ENCODE data around the gene WAC. TPM values are rescaled to one million over a fixed set of nuclear protein-coding genes. Genes with fewer than 3 reads are reported as not detected.
"Not testable (repeated sequence)": the region's sequence is repeated elsewhere in the genome, so short reads cannot be mapped to it uniquely, and the experiment has no call there.

WAC gene
- 41.1 TPM in 2 replicates for total RNA-seq (2014; rRNA removed; shearing (Covaris generic))

- peak; percentile 79 for DNase-seq (ENCODE audit: low read depth)
Measured at GRCh38 chr10:28532337-28533185, at the start of gene WAC. TSS of gene WAC (plus strand) at chr10:28533118. CDS start at chr10:28533580, 462 bp downstream.

GRCh38 chr10:28489206-28489605 lies 43.7 kb upstream of the WAC start:
- no peak for DNase-seq (ENCODE audit: low read depth)

- DNase-seq (ENCODE audit: low read depth) = not testable (repeated sequence)
Measured at GRCh38 chr10:28490256-28490865, 42.6 kb upstream of the WAC start.

GRCh38 chr10:28492116-28492920 lies 40.6 kb upstream of the WAC start:
- peak; percentile 51 for DNase-seq (ENCODE audit: low read depth)

- no peak for DNase-seq (ENCODE audit: low read depth)
Measured at GRCh38 chr10:28494420-28494819, 38.5 kb upstream of the WAC start.

- DNase-seq (ENCODE audit: low read depth) = no peak
Measured at GRCh38 chr10:28495084-28495483, 37.8 kb upstream of the WAC start.

GRCh38 chr10:28496017-28496416 lies 36.9 kb upstream of the WAC start:
- no peak for DNase-seq (ENCODE audit: low read depth)

GRCh38 chr10:28496481-28496961 lies 36.4 kb upstream of the WAC start:
- DNase-seq (ENCODE audit: low read depth) = peak; percentile 46

GRCh38 chr10:28497313-28498126 lies 35.4 kb upstream of the WAC start:
- no peak for DNase-seq (ENCODE audit: low read depth)

GRCh38 chr10:28500203-28500602 lies 32.7 kb upstream of the WAC start:
- not testable (repeated sequence) for DNase-seq (ENCODE audit: low read depth)

GRCh38 chr10:28503114-28503513 lies 29.8 kb upstream of the WAC start:
- no peak for DNase-seq (ENCODE audit: low read depth)

GRCh38 chr10:28505359-28505959 lies 27.5 kb upstream of the WAC start:
- no peak for DNase-seq (ENCODE audit: low read depth)

GRCh38 chr10:28508304-28508925 lies 24.5 kb upstream of the WAC start:
- no peak for DNase-seq (ENCODE audit: low read depth)

GRCh38 chr10:28509286-28509685 lies 23.6 kb upstream of the WAC start:
- DNase-seq (ENCODE audit: low read depth) = no peak

GRCh38 chr10:28514648-28515047 lies 18.3 kb upstream of the WAC start:
- DNase-seq (ENCODE audit: low read depth) = no peak

- no peak for DNase-seq (ENCODE audit: low read depth)
Measured at GRCh38 chr10:28520346-28520745, 12.6 kb upstream of the WAC start.

- DNase-seq (ENCODE audit: low read depth) = peak; percentile 32
Measured at GRCh38 chr10:28520828-28521227, 12.1 kb upstream of the WAC start.

GRCh38 chr10:28521961-28522360 lies 11.0 kb upstream of the WAC start:
- DNase-seq (ENCODE audit: low read depth) = not testable (repeated sequence)

GRCh38 chr10:28523725-28524252 lies 9.1 kb upstream of the WAC start:
- no peak for DNase-seq (ENCODE audit: low read depth)

GRCh38 chr10:28530751-28531150 lies 2.2 kb upstream of the WAC start:
- DNase-seq (ENCODE audit: low read depth) = no peak
